K562 (cell line): ENCODE data around the gene COG4. TPM values are rescaled to one million over a fixed set of nuclear protein-coding genes. Genes with fewer than 3 reads are reported as not detected.

Experiments used
- BRF1 ChIP-seq: IDR thresholded peaks from 3 replicates; pipeline ENCODE4 v1.6.1; 2011; ENCODE audit warnings: borderline replicate concordance, mild to moderate bottlenecking; ENCODE audit not compliant: insufficient read length; ENCODE audit errors: extremely low read depth
- EHMT2 ChIP-seq: fragments of 450-650 bp; IDR thresholded peaks from 2 replicates; pipeline ENCODE4 v1.6.1; 2018; ENCODE audit warnings: antibody characterized with exemption
- HDAC1 ChIP-seq, 2 experiments: fragments of 450-650 bp; IDR thresholded peaks; 2 replicates each; pipeline ENCODE4 v1.6.1; 2016 to 2017; ENCODE audit warnings: inconsistent platforms in 1 of 2, mild to moderate bottlenecking in 1 of 2, moderate library complexity in 1 of 2
- HDAC3 ChIP-seq: fragments of 450-650 bp; IDR thresholded peaks from 2 replicates; pipeline ENCODE4 v1.6.1; 2018; ENCODE audit warnings: borderline replicate concordance, mild to moderate bottlenecking, moderate library complexity; ENCODE audit not compliant: partially characterized antibody
- PHB2 ChIP-seq: fragments of 450-650 bp; IDR thresholded peaks from 2 replicates; pipeline ENCODE4 v1.6.1; 2017; ENCODE audit warnings: low read depth
- SP2 ChIP-seq: IDR thresholded peaks from 2 replicates; pipeline ENCODE4 v1.6.1; 2011; ENCODE audit warnings: mild to moderate bottlenecking, low read depth, low read length, moderate library complexity; ENCODE audit not compliant: poor library complexity, severe bottlenecking; ENCODE audit errors: extremely low read depth
- YBX1 ChIP-seq: fragments of 450-650 bp; IDR thresholded peaks from 2 replicates; pipeline ENCODE4 v1.7.1; 2016; ENCODE audit warnings: mild to moderate bottlenecking
- polyA plus RNA-seq, 8 experiments: library from polyadenylated mRNA; depleted of rRNA in 4 of 8; stranded (reverse) in 5 of 8; unstranded in 3 of 8; fragments of >200 nt; fragmentation: Nextera tagmentation in 2 of 8; fragmentation: Illumina TruSeq in 1 of 8; extraction: Ambion mirVana in 2 of 8; extraction: Trizol in 1 of 8; gene quantifications; 2 replicates each; pipeline versions ENCODE4 v1.2.1 to v1.2.3, GENCODE V29; 2011 to 2014; ENCODE audit warnings: inconsistent platforms in 1 of 8, missing spikeins in 1 of 8
- total RNA-seq, 7 experiments: library from RNA; depleted of rRNA in 6 of 7; stranded (reverse); fragments of >200 nt in 6 of 7; fragmentation: Illumina TruSeq in 2 of 7; extraction: Trizol in 2 of 7; gene quantifications; 2 replicates each; pipeline versions ENCODE4 v1.2.1 to v1.2.3, GENCODE V29; 2011 to 2021; ENCODE audit warnings: low replicate concordance in 1 of 7
- TF ChIP-seq, protein P1 (sequence below): fragments of 450-650 bp; IDR thresholded peaks from 2 replicates; pipeline ENCODE4 v1.7.1; 2018; ENCODE audit warnings: mild to moderate bottlenecking, low read depth; ENCODE audit not compliant: partially characterized antibody
- TF ChIP-seq, protein P2 (sequence below): fragments of 250-450 bp; sonication (Bioruptor Pico); IDR thresholded peaks from 2 replicates; pipeline ENCODE4 v1.5.0; 2020; ENCODE audit warnings: mild to moderate bottlenecking, borderline replicate concordance
- TF ChIP-seq, protein P3 (sequence below), 2 experiments: fragments of 450-650 bp in 1 of 2; sonication (generic) in 1 of 2; formaldehyde crosslinking in 1 of 2; IDR thresholded peaks in 1 of 2; conservative IDR thresholded peaks in 1 of 2; 2 replicates each; pipeline versions ENCODE4 v1.6.1 to v1.8.1; 2016 to 2023; ENCODE audit warnings: mild to moderate bottlenecking in 2 of 2, moderate library complexity in 2 of 2, inconsistent platforms in 1 of 2, missing genetic modification reagents in 1 of 2
- TF ChIP-seq, protein P4 (sequence below): fragments of 450-650 bp; formaldehyde crosslinking; IDR thresholded peaks from 2 replicates; pipeline ENCODE4 v1.4.0; 2020; ENCODE audit warnings: mild to moderate bottlenecking, moderate library complexity
- TF ChIP-seq, protein P5 (sequence below): fragments of 200-800 bp; sonication (Bioruptor generic); IDR thresholded peaks from 2 replicates; pipeline ENCODE4 v1.6.1; 2017; ENCODE audit warnings: missing genetic modification characterization, missing compliant biosample characterization
- TF ChIP-seq, protein P6 (sequence below), 2 experiments: IDR thresholded peaks; 2 replicates each; pipeline ENCODE4 v1.6.1; 2011; ENCODE audit warnings: borderline replicate concordance in 1 of 2, control low read depth in 1 of 2, low read depth in 1 of 2, low read length in 1 of 2, mild to moderate bottlenecking in 1 of 2, mixed read lengths in 1 of 2, moderate library complexity in 1 of 2; ENCODE audit not compliant: insufficient read depth in 1 of 2, insufficient read length in 1 of 2, poor library complexity in 1 of 2, severe bottlenecking in 1 of 2; ENCODE audit errors: extremely low read depth in 1 of 2

Gene COG4
- total and polyA plus RNA-seq, 9 of the 15 experiments (the other 6 are each of a cell fraction or from before 2014, with no cell fraction given): 13.7 to 73.9 (median 44.2) TPM

DNA sequence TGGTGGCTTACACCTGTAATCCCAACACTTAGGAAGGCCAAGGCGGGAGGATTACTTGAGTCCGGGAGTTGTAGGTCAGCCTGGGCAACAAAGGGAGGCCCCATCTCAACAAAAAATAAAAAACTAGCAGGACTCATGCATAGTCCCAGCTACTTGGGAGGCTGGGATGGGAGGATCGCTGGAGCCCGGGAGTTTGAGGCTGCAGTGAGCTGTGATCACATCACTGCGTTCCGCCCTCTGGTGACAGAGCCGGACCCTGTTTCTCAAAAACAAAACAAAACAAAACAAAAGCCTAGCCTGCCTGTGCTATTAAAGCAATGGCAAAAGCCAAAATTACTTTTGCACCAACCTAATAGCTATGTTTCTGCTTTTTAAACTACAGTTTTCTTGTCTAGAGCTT is 67.4 kb downstream of the COG4 start (continued):
- TF ChIP-seq YBX1: no peak
- TF ChIP-seq, protein P1, sequence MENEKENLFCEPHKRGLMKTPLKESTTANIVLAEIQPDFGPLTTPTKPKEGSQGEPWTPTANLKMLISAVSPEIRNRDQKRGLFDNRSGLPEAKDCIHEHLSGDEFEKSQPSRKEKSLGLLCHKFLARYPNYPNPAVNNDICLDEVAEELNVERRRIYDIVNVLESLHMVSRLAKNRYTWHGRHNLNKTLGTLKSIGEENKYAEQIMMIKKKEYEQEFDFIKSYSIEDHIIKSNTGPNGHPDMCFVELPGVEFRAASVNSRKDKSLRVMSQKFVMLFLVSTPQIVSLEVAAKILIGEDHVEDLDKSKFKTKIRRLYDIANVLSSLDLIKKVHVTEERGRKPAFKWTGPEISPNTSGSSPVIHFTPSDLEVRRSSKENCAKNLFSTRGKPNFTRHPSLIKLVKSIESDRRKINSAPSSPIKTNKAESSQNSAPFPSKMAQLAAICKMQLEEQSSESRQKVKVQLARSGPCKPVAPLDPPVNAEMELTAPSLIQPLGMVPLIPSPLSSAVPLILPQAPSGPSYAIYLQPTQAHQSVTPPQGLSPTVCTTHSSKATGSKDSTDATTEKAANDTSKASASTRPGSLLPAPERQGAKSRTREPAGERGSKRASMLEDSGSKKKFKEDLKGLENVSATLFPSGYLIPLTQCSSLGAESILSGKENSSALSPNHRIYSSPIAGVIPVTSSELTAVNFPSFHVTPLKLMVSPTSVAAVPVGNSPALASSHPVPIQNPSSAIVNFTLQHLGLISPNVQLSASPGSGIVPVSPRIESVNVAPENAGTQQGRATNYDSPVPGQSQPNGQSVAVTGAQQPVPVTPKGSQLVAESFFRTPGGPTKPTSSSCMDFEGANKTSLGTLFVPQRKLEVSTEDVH: no peak
- TF ChIP-seq, protein P2, sequence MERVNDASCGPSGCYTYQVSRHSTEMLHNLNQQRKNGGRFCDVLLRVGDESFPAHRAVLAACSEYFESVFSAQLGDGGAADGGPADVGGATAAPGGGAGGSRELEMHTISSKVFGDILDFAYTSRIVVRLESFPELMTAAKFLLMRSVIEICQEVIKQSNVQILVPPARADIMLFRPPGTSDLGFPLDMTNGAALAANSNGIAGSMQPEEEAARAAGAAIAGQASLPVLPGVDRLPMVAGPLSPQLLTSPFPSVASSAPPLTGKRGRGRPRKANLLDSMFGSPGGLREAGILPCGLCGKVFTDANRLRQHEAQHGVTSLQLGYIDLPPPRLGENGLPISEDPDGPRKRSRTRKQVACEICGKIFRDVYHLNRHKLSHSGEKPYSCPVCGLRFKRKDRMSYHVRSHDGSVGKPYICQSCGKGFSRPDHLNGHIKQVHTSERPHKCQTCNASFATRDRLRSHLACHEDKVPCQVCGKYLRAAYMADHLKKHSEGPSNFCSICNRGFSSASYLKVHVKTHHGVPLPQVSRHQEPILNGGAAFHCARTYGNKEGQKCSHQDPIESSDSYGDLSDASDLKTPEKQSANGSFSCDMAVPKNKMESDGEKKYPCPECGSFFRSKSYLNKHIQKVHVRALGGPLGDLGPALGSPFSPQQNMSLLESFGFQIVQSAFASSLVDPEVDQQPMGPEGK (CRISPR knock-in tag): no peak
- no peak for TF ChIP-seq SP2
- no peak for TF ChIP-seq HDAC1 (IDR thresholded peaks at IDR 0.05)
- peak; percentile 19 for TF ChIP-seq HDAC3
- no peak for TF ChIP-seq PHB2
- no peak for TF ChIP-seq EHMT2
- no peak for TF ChIP-seq BRF1
- TF ChIP-seq, protein P3, sequence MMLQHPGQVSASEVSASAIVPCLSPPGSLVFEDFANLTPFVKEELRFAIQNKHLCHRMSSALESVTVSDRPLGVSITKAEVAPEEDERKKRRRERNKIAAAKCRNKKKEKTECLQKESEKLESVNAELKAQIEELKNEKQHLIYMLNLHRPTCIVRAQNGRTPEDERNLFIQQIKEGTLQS (IDR thresholded peaks at IDR 0.05): peak; percentile 20; the same call in 1 of the 2 replicates
- TF ChIP-seq, protein P3 (CRISPR knock-in tag; conservative IDR thresholded peaks at IDR 0.05): no peak
- TF ChIP-seq, protein P4, sequence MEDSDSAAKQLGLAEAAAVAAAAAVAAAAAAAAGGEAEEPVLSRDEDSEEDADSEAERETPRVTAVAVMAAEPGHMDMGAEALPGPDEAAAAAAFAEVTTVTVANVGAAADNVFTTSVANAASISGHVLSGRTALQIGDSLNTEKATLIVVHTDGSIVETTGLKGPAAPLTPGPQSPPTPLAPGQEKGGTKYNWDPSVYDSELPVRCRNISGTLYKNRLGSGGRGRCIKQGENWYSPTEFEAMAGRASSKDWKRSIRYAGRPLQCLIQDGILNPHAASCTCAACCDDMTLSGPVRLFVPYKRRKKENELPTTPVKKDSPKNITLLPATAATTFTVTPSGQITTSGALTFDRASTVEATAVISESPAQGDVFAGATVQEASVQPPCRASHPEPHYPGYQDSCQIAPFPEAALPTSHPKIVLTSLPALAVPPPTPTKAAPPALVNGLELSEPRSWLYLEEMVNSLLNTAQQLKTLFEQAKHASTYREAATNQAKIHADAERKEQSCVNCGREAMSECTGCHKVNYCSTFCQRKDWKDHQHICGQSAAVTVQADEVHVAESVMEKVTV (CRISPR knock-in tag): 0 out of 2 replicates have a peak, but pooled peaks have one; percentile 24
- TF ChIP-seq, protein P5, sequence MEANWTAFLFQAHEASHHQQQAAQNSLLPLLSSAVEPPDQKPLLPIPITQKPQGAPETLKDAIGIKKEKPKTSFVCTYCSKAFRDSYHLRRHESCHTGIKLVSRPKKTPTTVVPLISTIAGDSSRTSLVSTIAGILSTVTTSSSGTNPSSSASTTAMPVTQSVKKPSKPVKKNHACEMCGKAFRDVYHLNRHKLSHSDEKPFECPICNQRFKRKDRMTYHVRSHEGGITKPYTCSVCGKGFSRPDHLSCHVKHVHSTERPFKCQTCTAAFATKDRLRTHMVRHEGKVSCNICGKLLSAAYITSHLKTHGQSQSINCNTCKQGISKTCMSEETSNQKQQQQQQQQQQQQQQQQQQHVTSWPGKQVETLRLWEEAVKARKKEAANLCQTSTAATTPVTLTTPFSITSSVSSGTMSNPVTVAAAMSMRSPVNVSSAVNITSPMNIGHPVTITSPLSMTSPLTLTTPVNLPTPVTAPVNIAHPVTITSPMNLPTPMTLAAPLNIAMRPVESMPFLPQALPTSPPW (CRISPR knock-in tag): no peak
- TF ChIP-seq, protein P6, sequence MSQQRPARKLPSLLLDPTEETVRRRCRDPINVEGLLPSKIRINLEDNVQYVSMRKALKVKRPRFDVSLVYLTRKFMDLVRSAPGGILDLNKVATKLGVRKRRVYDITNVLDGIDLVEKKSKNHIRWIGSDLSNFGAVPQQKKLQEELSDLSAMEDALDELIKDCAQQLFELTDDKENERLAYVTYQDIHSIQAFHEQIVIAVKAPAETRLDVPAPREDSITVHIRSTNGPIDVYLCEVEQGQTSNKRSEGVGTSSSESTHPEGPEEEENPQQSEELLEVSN (IDR thresholded peaks at IDR 0.05; ENCODE audit: borderline replicate concordance in 1 of 2, extremely low read depth in 1 of 2, insufficient read depth in 1 of 2, insufficient read length in 1 of 2, low read depth in 1 of 2, low read length in 1 of 2, poor library complexity in 1 of 2, severe bottlenecking in 1 of 2): no peak
